Astrocyte (in vitro differentiated cells and primary cell): ENCODE results near the gene PPP1R36.

Experiments
- EZH2 ChIP-seq: IDR thresholded peaks from 2 replicates; pipeline ENCODE4 v1.6.1; 2012; ENCODE audit warnings: mild to moderate bottlenecking, low read length, inconsistent platforms; ENCODE audit not compliant: insufficient read depth
- TF ChIP-seq, protein P1 (sequence below): IDR thresholded peaks from 2 replicates; pipeline ENCODE4 v1.5.1; 2011; ENCODE audit warnings: low read depth, mild to moderate bottlenecking, inconsistent platforms, low read length, moderate library complexity; ENCODE audit not compliant: insufficient read depth

DNA sequence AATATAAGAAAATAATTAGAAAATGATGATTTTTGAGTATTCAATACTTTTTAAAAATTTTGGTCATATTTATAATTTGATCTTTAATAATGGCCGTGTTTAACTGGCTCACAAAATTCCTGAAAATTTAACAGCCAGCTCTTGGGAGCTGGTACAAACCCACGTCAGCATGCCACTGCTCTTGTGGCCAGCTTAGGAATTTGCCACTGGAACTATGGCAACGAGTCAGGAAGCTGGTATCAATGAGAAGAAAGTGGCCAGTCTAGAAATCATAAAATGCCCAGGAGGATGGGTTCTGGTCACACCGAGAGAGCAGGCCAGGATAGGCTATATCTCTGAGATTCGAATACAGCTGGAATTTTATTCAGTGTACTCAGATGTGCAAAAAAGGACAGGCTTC is 82.3 kb downstream of the PPP1R36 start:
- TF ChIP-seq, protein P1, sequence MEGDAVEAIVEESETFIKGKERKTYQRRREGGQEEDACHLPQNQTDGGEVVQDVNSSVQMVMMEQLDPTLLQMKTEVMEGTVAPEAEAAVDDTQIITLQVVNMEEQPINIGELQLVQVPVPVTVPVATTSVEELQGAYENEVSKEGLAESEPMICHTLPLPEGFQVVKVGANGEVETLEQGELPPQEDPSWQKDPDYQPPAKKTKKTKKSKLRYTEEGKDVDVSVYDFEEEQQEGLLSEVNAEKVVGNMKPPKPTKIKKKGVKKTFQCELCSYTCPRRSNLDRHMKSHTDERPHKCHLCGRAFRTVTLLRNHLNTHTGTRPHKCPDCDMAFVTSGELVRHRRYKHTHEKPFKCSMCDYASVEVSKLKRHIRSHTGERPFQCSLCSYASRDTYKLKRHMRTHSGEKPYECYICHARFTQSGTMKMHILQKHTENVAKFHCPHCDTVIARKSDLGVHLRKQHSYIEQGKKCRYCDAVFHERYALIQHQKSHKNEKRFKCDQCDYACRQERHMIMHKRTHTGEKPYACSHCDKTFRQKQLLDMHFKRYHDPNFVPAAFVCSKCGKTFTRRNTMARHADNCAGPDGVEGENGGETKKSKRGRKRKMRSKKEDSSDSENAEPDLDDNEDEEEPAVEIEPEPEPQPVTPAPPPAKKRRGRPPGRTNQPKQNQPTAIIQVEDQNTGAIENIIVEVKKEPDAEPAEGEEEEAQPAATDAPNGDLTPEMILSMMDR, result no peak
- TF ChIP-seq EZH2, result no peak
